Measurements from ENCODE around the gene TNIK. TPM values are rescaled to one million over a fixed set of nuclear protein-coding genes. Genes with fewer than 3 reads are reported as not detected.

The TNIK gene
- total RNA-seq, 1 donor from 2014 or later, result 38.1 TPM

DNA sequence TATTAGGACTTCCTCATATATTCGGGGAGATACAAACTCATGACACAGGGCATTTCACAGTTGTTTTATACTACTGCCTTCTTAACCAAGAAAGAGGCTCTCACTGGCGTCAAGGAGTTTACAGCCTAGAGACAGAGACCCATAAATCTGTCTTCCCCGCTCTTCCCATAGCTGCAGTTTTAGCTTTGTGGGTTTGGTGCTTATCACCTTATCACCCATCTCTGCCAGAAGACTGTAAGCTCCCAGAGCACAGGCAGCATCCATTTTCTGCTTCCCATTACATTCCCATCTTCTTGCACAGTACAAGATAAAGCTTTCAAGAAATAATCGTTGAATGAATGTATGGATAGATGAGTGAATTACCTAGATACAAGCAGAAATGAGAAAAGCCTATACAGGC, 144.3 kb downstream of the TNIK start:
- Mint-ChIP-seq H3K36me3 (no peaks in the 10 kb centered on the region), H3K4me1 (ENCODE audit: unreplicated experiment) (peaks cover 16% of the 10 kb centered on the region), H3K27ac (no peak overlapping the region), H3K27me3 (no peaks in the 10 kb centered on the region), H3K4me3 (no peak overlapping the region), H3K9me3 (no peaks in the 10 kb centered on the region)
- DNase-seq (ENCODE audit: extremely low spot score, unreplicated experiment), result no peak
- TF ChIP-seq, protein P1, sequence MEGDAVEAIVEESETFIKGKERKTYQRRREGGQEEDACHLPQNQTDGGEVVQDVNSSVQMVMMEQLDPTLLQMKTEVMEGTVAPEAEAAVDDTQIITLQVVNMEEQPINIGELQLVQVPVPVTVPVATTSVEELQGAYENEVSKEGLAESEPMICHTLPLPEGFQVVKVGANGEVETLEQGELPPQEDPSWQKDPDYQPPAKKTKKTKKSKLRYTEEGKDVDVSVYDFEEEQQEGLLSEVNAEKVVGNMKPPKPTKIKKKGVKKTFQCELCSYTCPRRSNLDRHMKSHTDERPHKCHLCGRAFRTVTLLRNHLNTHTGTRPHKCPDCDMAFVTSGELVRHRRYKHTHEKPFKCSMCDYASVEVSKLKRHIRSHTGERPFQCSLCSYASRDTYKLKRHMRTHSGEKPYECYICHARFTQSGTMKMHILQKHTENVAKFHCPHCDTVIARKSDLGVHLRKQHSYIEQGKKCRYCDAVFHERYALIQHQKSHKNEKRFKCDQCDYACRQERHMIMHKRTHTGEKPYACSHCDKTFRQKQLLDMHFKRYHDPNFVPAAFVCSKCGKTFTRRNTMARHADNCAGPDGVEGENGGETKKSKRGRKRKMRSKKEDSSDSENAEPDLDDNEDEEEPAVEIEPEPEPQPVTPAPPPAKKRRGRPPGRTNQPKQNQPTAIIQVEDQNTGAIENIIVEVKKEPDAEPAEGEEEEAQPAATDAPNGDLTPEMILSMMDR (conservative IDR thresholded peaks at IDR 0.05), result no peak

DNA sequence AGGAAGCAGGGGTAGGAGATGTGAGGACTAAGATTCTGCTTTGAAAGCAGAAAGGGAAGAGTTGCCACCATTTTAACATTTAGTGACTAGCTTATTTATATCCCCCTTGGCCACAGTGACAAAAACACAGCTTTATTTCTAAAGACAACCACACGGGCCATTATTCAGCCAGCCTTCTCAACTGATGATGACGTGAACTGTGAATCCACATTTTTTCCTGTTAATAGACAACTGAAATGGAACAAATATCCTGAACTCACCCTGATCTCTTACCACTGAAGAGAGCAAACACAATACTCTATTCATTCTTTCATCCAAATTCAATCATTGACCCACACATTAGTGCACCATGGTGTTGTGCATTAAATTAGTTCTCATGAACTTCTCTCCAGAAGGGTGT, 145.1 kb downstream of the TNIK start:
- H3K27me3 Mint-ChIP-seq, result no peaks in the 10 kb centered on the region

DNA sequence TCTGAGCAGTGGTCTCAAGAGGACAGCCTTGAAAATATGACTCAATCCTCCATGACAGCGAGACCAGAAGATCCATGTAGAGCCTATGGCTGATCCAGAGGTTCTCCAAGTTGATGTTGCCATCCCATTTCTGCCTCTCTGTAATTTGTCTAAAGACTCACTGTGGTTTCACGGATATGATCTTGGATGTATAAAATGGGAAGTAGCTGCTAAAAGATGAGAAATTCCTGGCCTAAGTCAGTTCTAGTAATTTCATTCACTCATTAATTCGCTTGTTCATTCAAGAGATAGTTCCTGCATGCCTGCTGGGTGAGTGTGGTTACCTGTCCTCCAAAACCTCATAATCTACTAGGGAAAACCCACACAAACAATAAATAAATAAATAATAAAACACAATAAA, 145.9 kb downstream of the TNIK start:
- Mint-ChIP-seq H3K27me3 (no peaks in the 10 kb centered on the region), H3K4me3 (no peak overlapping the region), H3K36me3 (no peaks in the 10 kb centered on the region), H3K27ac (no peak overlapping the region), H3K9me3 (no peaks in the 10 kb centered on the region), H3K4me1 (ENCODE audit: unreplicated experiment) (peaks cover 13% of the 10 kb centered on the region)
- TF ChIP-seq, protein P1 (conservative IDR thresholded peaks at IDR 0.05), result no peak
- no peak for DNase-seq (ENCODE audit: extremely low spot score, unreplicated experiment)

More for the DNA sequence above, 145.1 kb downstream of the TNIK start:
- Mint-ChIP-seq H3K36me3 (no peaks in the 10 kb centered on the region), H3K27ac (no peak overlapping the region), H3K9me3 (no peaks in the 10 kb centered on the region), H3K4me3 (no peak overlapping the region), H3K4me1 (ENCODE audit: unreplicated experiment) (peaks cover 13% of the 10 kb centered on the region)
- TF ChIP-seq, protein P1 (conservative IDR thresholded peaks at IDR 0.05), result no peak
- DNase-seq (ENCODE audit: extremely low spot score, unreplicated experiment), result no peak

DNA sequence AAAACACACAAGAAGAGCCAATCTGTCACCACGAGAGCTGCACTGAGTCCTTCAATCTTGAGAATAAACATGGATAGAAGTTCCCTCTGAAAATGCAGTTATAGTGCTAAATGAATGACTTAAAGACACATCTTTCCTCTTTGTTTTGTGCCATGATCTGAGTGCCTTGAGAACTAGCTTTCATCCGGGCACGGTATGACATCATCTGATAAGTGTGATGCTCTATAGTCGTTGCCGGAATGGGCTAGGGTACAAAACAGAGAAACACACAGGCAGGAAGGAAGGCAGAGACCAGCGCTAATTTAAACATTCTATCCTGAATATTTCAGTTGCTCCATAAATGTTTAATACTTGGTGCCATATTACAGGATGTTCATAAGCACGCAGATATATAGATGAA, 146.5 kb downstream of the TNIK start:
- Mint-ChIP-seq H3K9me3 (no peaks in the 10 kb centered on the region), H3K36me3 (no peaks in the 10 kb centered on the region), H3K27ac (no peak overlapping the region), H3K4me3 (no peak overlapping the region), H3K4me1 (ENCODE audit: unreplicated experiment) (peaks cover 13% of the 10 kb centered on the region), H3K27me3 (no peaks in the 10 kb centered on the region)
- no peak for DNase-seq (ENCODE audit: extremely low spot score, unreplicated experiment)
- TF ChIP-seq, protein P1 (conservative IDR thresholded peaks at IDR 0.05), result no peak

DNA sequence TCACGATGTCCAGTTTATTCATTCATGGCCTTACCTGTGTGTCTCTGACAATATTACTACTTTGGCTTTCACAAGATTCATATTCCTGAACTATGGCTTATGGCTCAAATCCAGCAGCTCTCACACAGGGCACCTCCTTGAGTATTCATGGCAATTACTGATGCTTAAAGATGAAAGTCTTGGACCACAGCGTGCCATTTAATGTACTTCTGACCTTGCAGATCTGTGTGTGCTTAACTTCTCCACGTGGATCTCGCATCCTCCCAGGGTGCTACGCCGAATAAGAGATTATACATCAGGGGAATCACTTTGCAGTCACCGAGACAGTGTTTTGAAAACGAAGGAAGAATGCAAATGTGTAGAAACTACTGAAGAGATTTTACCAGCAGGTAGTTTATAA, 147.5 kb downstream of the TNIK start:
- Mint-ChIP-seq H3K27me3 (no peaks in the 10 kb centered on the region), H3K27ac (peak overlapping the region; percentile 23), H3K4me3 (no peak overlapping the region), H3K9me3 (no peaks in the 10 kb centered on the region), H3K4me1 (ENCODE audit: unreplicated experiment) (peaks cover 13% of the 10 kb centered on the region), H3K36me3 (no peaks in the 10 kb centered on the region)
- no peak for DNase-seq (ENCODE audit: extremely low spot score, unreplicated experiment)
- TF ChIP-seq, protein P1 (conservative IDR thresholded peaks at IDR 0.05), result no peak

DNA sequence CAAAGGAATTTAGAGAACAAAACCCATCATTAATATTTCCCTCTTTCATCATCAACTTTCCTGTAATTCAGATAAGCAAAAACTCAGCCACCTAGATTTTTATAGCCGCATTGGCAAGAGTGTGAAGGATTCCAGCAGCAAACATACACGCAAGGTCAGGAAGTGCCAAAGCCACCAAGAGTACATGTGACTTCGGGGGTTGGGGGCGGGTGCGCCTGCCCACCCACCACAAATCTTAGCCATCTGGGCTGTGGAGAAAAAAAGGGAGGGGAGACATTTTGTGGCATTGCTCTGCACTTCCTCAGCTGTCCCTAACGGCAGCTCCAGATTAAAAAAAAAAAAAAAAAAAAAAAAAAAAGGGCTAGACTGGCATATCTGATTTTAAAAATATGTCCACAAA, 148.4 kb downstream of the TNIK start:
- H3K36me3 Mint-ChIP-seq, result no peaks in the 10 kb centered on the region
- H3K4me3 Mint-ChIP-seq, result no peak overlapping the region
- peaks cover 14% of the 10 kb centered on the region for H3K4me1 Mint-ChIP-seq (ENCODE audit: unreplicated experiment)
- DNase-seq (ENCODE audit: extremely low spot score, unreplicated experiment), result no peak
- TF ChIP-seq, protein P1 (conservative IDR thresholded peaks at IDR 0.05), result no peak
- no peak overlapping the region for H3K27ac Mint-ChIP-seq
- H3K27me3 Mint-ChIP-seq, result no peaks in the 10 kb centered on the region
- H3K9me3 Mint-ChIP-seq, result no peaks in the 10 kb centered on the region
